Renal pelvis (tissue), 4 donors: Measurements from ENCODE around the gene TKT. TPM values are rescaled to one million over a fixed set of nuclear protein-coding genes. Genes with fewer than 3 reads are reported as not detected.

ENCODE experiments used
- DNase-seq: peaks from one replicate; pipeline ENCODE4 v3.0.0-alpha.2; 2013
- polyA plus RNA-seq, 3 donors: library from polyadenylated mRNA; unstranded; fragments of 120-200 nt; gene quantifications; one replicate each; pipeline ENCODE4 v1.2.1, GENCODE V29; 2013; ENCODE audit not compliant: insufficient read length in 3 of 3

Gene TKT
- polyA plus RNA-seq, 3 donors: 107 to 136 (median 127) TPM

DNA sequence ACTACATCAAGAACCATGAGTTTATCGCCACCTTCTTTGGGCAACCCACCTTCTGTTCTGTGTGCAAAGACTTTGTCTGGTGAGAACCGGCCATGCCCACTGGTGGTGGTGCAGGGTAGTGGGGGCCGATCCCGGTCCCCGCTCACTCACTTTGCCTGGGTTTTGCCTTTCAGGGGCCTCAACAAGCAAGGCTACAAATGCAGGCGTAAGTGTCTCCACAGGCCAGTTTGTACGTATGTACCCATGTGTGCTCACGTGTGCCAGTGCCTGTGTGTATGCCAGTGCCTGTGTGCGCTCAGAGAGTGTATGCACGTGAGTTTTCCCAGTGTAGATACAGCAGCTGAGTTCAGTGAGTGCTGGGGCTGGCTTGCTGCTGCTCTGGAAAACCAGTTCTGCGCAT, 74.3 kb downstream of the TKT start:
- no peak for DNase-seq

DNA sequence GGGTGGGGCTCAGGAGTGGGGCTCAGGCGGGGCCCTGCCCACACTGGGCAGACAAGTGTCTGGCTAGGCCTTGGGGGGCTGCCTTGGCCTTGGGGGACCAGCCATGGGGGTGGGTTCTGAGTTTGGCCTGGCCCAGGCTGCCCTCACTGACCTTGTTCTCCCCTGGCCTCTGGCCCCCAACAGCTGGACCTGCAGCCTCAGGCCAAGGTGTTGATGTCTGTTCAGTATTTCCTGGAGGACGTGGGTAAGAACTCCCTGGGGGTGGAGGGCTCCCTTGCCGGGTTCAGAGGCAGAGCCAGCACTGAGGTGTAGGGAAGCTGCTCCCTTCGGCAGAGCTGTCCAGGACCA, 74.8 kb downstream of the TKT start:
- no peak for DNase-seq

DNA sequence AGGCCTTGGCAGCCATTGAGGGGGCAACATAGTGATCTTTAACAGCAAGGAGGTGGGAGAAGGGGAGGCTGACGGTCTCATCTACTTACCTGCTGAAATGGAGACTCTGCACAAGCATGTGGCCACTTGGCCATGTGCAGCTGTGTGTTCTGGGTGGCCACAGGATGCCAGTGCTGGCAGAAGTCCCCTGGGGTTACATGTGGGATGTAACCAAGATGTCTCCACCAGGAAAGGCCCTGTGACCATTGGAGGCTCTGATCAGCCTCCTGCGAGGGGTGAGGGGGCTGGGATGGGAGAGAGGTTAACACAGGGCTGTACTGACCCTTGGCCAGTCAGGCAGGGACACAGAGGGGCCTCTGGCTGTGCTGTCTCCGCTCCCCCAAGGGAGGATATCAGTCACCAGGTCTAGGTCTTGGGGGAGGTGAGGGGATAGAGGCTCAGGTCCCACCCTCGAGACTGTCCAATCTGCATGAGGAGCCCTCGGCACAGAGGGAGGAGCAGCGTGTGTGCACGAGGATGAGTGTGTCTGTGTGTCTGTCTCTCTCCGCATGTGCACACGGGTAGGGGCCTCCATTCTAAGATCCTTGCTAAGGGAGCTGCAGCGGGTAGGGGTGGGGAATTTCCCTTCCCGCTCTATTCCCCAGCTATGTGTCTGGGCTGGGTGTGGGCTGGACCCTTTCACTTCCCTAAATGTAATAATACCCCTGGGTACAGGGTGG, 75.4 kb downstream of the TKT start:
- no peak for DNase-seq

DNA sequence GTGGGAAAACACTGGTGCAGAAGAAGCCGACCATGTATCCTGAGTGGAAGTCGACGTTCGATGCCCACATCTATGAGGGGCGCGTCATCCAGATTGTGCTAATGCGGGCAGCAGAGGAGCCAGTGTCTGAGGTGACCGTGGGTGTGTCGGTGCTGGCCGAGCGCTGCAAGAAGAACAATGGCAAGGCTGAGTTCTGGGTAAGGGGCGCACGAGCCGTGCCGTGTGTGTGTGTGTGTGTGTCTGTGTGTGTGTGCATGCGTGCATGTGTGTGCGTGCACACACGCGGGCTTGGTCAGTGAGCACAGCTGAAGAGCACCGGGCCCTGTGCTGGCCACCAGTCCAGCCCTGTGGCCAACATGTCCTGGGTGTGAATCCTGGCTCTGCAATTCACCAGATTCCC, 76.2 kb downstream of the TKT start:
- no peak for DNase-seq

DNA sequence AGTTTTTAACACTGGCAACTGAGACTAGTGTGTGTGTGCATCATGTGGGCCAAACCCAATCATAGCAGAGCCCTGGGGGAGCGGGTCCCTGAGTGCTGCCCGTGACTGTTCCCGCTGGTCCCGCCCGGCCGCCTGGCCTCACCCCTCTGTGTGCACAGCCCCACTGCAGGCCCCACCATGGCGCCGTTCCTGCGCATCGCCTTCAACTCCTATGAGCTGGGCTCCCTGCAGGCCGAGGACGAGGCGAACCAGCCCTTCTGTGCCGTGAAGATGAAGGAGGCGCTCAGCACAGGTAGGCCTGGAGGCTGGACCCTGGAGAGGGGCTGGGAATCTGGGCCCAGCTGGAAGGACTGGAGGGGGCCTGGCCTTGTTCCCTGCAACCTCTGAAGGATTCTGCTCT, 77.6 kb downstream of the TKT start:
- DNase-seq: no peak

DNA sequence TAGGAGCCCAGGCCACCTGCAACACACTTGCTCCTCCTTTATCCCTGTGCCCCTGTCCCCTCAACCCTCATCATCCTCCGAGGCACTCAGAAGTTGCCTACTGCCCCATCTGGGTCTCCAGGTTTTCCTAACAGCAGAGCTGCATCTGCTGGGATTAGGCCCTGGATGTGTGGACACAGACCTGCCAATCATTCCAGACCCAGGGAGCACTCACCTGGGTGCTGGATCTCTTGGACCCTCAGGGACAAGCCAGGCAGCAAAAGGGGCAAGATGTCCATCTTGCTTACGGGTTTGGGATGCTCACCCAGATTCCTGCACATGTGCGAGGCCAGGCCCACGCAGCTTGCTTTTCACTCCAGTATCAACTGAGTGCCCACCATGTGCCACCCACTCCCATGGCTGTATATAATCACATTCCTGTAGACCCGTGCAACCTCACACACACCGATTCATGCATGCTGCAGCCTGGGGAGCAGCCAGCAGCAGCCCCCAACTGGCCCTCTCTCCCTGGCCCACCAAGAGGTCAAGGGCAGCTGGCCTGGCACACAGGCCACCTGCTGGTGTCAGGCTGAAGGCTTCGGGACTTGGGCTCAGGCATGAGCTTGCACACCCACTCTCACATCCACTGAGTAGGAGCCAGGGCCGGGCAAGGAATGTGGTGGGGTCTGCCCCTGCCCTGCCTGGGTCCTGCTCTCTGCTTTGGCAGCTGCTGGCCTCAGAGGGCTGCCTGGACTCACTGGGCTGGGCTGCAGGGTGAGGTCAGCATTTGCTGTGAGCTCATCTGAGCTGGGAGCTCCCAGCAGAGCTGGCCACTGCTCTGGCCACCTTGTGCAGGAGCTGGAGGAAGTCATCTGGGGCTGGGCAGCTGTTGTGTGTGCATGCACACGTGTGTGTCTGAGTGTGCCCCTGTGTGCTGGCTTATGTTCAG, 79.9 kb downstream of the TKT start:
- no peak for DNase-seq

Other genes with a start within 250 kb of the TKT start
- gene SFMBT1, start 209.9 kb downstream of the TKT start, polyA plus RNA-seq: 10 to 100 TPM in 2 of 3 donors, 1 to 10 TPM in 1; 9.9 to 11.7 (median 10.8) TPM
- 10 to 100 TPM; 24.8 to 28.1 (median 25.9) TPM for gene RFT1, start 125.6 kb downstream of the TKT start, polyA plus RNA-seq
- 10 to 100 TPM; 21.2 to 22.8 (median 22.2) TPM for gene PRKCD, start 94.8 kb downstream of the TKT start, polyA plus RNA-seq
- 10 to 100 TPM; 24.9 to 36.7 (median 30.9) TPM for gene DCP1A, start 91.5 kb upstream of the TKT start, polyA plus RNA-seq
- gene CACNA1D, start 238.6 kb upstream of the TKT start, polyA plus RNA-seq: 10 to 100 TPM; 10.8 to 17.7 (median 17.5) TPM